Uterus (tissue), 2 donors: ENCODE results near the gene LRRC53.

Experiments used
- POLR2A ChIP-seq, 2 donors: fragments of 450-650 bp; IDR thresholded peaks; one replicate each; pipeline ENCODE4 v1.6.1; 2016; ENCODE audit warnings: antibody characterized with exemption in 2 of 2, mild to moderate bottlenecking in 1 of 2, moderate library complexity in 1 of 2
- TF ChIP-seq, protein P1 (sequence below), 4 experiments: fragments of 200-600 bp in 2 of 4; fragments of 450-650 bp in 2 of 4; sonication (generic) in 2 of 4; IDR thresholded peaks; one replicate each; pipeline ENCODE4 v1.5.1; 2016 to 2019; ENCODE audit warnings: antibody characterized with exemption in 4 of 4, mild to moderate bottlenecking in 2 of 4, moderate library complexity in 1 of 4

DNA sequence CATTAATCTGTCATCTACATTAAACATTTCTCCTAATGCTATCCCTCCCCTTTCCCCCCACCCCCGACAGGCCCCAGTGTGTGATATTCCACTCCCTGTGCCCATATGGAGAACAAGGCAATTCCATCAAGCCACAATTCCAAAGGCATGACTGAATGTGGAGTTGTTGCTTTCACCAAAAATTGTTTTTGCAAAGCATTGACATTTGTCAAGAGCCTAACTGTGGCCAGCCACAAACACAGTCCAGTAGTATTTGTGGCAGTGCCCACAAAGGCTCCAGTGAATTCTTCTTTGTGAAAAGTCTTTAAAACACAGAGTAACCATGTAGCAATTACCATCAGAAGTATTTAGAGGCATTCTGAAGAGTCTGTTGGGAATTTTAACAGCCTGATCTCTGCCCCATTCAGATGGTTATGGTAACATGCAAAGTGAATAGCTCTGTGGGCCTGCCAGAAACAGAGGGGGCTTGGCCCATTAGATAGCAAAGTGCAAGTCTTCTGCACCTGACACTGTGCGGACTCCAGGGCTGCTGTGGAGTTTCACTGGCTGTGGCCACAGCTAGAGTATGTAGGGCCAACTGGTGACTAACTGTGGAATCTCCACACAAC lies 11.6 kb upstream of the LRRC53 start:
- no peak for TF ChIP-seq POLR2A (IDR thresholded peaks at IDR 0.05)
- TF ChIP-seq, protein P1, sequence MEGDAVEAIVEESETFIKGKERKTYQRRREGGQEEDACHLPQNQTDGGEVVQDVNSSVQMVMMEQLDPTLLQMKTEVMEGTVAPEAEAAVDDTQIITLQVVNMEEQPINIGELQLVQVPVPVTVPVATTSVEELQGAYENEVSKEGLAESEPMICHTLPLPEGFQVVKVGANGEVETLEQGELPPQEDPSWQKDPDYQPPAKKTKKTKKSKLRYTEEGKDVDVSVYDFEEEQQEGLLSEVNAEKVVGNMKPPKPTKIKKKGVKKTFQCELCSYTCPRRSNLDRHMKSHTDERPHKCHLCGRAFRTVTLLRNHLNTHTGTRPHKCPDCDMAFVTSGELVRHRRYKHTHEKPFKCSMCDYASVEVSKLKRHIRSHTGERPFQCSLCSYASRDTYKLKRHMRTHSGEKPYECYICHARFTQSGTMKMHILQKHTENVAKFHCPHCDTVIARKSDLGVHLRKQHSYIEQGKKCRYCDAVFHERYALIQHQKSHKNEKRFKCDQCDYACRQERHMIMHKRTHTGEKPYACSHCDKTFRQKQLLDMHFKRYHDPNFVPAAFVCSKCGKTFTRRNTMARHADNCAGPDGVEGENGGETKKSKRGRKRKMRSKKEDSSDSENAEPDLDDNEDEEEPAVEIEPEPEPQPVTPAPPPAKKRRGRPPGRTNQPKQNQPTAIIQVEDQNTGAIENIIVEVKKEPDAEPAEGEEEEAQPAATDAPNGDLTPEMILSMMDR (IDR thresholded peaks at IDR 0.05) = no peak
